Endothelial cell (in vitro differentiated cells): ENCODE measurements around the gene PDE4B. TPM values are rescaled to one million over a fixed set of nuclear protein-coding genes. Genes with fewer than 3 reads are reported as not detected.

Experiments used
- DNase-seq: peaks from one replicate; pipeline ENCODE4 v3.0.0; 2021; ENCODE audit warnings: low spot score
- H3K27ac Mint-ChIP-seq: one replicate; pipeline ENCODE4 v1.8.0; 2021; ENCODE audit warnings: mixed read lengths, inconsistent platforms; ENCODE audit not compliant: unreplicated experiment
- H3K27me3 Mint-ChIP-seq: one replicate; pipeline ENCODE4 v1.8.0; 2021; ENCODE audit warnings: mild to moderate bottlenecking, moderate library complexity, mixed read lengths, inconsistent platforms; ENCODE audit not compliant: unreplicated experiment
- H3K36me3 Mint-ChIP-seq: one replicate; pipeline ENCODE4 v1.8.0; 2021; ENCODE audit warnings: mild to moderate bottlenecking, low read depth, mixed read lengths, inconsistent platforms; ENCODE audit not compliant: unreplicated experiment
- H3K4me1 Mint-ChIP-seq: one replicate; pipeline ENCODE4 v1.8.0; 2021; ENCODE audit warnings: mild to moderate bottlenecking, mixed read lengths, inconsistent platforms; ENCODE audit not compliant: unreplicated experiment
- H3K4me3 Mint-ChIP-seq: one replicate; pipeline ENCODE4 v1.8.0; 2021; ENCODE audit warnings: mild to moderate bottlenecking, mixed read lengths, inconsistent platforms; ENCODE audit not compliant: unreplicated experiment
- H3K9me3 Mint-ChIP-seq: one replicate; pipeline ENCODE4 v1.8.0; 2021; ENCODE audit warnings: mixed read lengths, inconsistent platforms; ENCODE audit not compliant: unreplicated experiment
- CTCF ChIP-seq: fragments of 200-600 bp; sonication (generic); IDR thresholded peaks from one replicate; pipeline ENCODE4 v1.5.0; 2021; ENCODE audit warnings: antibody characterized with exemption; ENCODE audit not compliant: unreplicated experiment
- total RNA-seq: library from RNA; stranded (reverse); fragmentation: NEBNext Ultra II Directional; extraction: Animal tissue kit (Norgen Biotek cat#: 25700); gene quantifications from one replicate; pipeline ENCODE4 v1.2.1, GENCODE V29; 2021; ENCODE audit not compliant: unreplicated experiment

PDE4B gene
- total RNA-seq, 1 donor from 2014 or later, result 45.6 TPM

- Mint-ChIP-seq H3K9me3 (no peaks in the 10 kb centered on the region), H3K27me3 (no peaks in the 10 kb centered on the region), H3K4me3 (no peak overlapping the region), H3K4me1 (peaks cover 11% of the 10 kb centered on the region), H3K36me3 (no peaks in the 10 kb centered on the region), H3K27ac (no peak overlapping the region)
- no peak for TF ChIP-seq CTCF
- DNase-seq, result no peak
These were observed 451.7 kb downstream of the PDE4B start for GRCh38 chr1:66244429-66244828.

- no peaks in the 10 kb centered on the region for H3K9me3 Mint-ChIP-seq
- H3K4me3 Mint-ChIP-seq, result no peak overlapping the region
- peaks cover 11% of the 10 kb centered on the region for H3K4me1 Mint-ChIP-seq
- H3K27ac Mint-ChIP-seq, result no peak overlapping the region
- no peaks in the 10 kb centered on the region for H3K36me3 Mint-ChIP-seq
- DNase-seq, result no peak
- no peak for TF ChIP-seq CTCF
- no peaks in the 10 kb centered on the region for H3K27me3 Mint-ChIP-seq
These were observed 453.0 kb downstream of the PDE4B start for GRCh38 chr1:66245691-66246090.

GRCh38 chr1:66246351-66247269 is 453.9 kb downstream of the PDE4B start:
- Mint-ChIP-seq H3K27me3 (no peaks in the 10 kb centered on the region), H3K4me1 (peaks cover 14% of the 10 kb centered on the region), H3K36me3 (no peaks in the 10 kb centered on the region), H3K9me3 (no peaks in the 10 kb centered on the region), H3K4me3 (no peak overlapping the region), H3K27ac (no peak overlapping the region)
- DNase-seq, result no peak
- no peak for TF ChIP-seq CTCF

GRCh38 chr1:66247415-66248208 is 454.9 kb downstream of the PDE4B start:
- H3K4me1 Mint-ChIP-seq, result peaks cover 16% of the 10 kb centered on the region
- no peak for TF ChIP-seq CTCF
- no peak overlapping the region for H3K27ac Mint-ChIP-seq
- H3K27me3 Mint-ChIP-seq, result peaks cover 2% of the 10 kb centered on the region
- DNase-seq, result no peak
- H3K9me3 Mint-ChIP-seq, result no peaks in the 10 kb centered on the region
- no peak overlapping the region for H3K4me3 Mint-ChIP-seq
- H3K36me3 Mint-ChIP-seq, result no peaks in the 10 kb centered on the region

GRCh38 chr1:66248257-66248656 is 455.6 kb downstream of the PDE4B start:
- Mint-ChIP-seq H3K36me3 (no peaks in the 10 kb centered on the region), H3K27ac (no peak overlapping the region), H3K4me3 (no peak overlapping the region), H3K4me1 (peaks cover 18% of the 10 kb centered on the region), H3K9me3 (no peaks in the 10 kb centered on the region), H3K27me3 (peaks cover 2% of the 10 kb centered on the region)
- TF ChIP-seq CTCF, result no peak
- no peak for DNase-seq
